H9 (cell line): ENCODE results near the gene UTF1. TPM values are rescaled to one million over a fixed set of nuclear protein-coding genes. Genes with fewer than 3 reads are reported as not detected.
A peak's percentile ranks its signal among the peaks of the same experiment; 100 is the strongest.

ENCODE experiments used
- DNase-seq: peaks from one replicate; pipeline ENCODE4 v3.0.0-alpha.2; 2017
- H2AFZ ChIP-seq: one replicate; pipeline ENCODE4 v1.6.1; 2013; ENCODE audit warnings: mild to moderate bottlenecking, low read length, control low read depth, moderate library complexity
- H2AK5ac ChIP-seq: 2 replicates; pipeline ENCODE4 v1.6.1; 2013; ENCODE audit warnings: low read length, control low read depth, mixed read lengths; ENCODE audit not compliant: insufficient read length
- H2BK120ac ChIP-seq: one replicate; pipeline ENCODE4 v1.6.1; 2013; ENCODE audit warnings: low read depth, mild to moderate bottlenecking, low read length, control low read depth, inconsistent platforms; ENCODE audit not compliant: poor library complexity, severe bottlenecking
- H2BK12ac ChIP-seq: 2 replicates; pipeline ENCODE4 v1.6.1; 2013; ENCODE audit warnings: low read length, control low read depth, mixed read lengths, low read depth; ENCODE audit not compliant: insufficient read length
- H2BK15ac ChIP-seq: 2 replicates; pipeline ENCODE4 v1.6.1; 2013; ENCODE audit warnings: low read depth, low read length, control low read depth
- H2BK20ac ChIP-seq: one replicate; pipeline ENCODE4 v1.6.1; 2013; ENCODE audit warnings: low read depth, mild to moderate bottlenecking, low read length, control low read depth, inconsistent platforms; ENCODE audit not compliant: poor library complexity, severe bottlenecking
- H2BK5ac ChIP-seq: 2 replicates; pipeline ENCODE4 v1.6.1; 2013; ENCODE audit warnings: low read length, control low read depth, mixed read lengths; ENCODE audit not compliant: insufficient read length
- H3K14ac ChIP-seq: 2 replicates; pipeline ENCODE4 v1.6.1; 2013; ENCODE audit warnings: low read length, control low read depth; ENCODE audit not compliant: insufficient read depth
- H3K18ac ChIP-seq: 2 replicates; pipeline ENCODE4 v1.6.1; 2013; ENCODE audit warnings: low read depth, mild to moderate bottlenecking, mixed read lengths, low read length, control low read depth; ENCODE audit not compliant: insufficient read length
- H3K23ac ChIP-seq: 2 replicates; pipeline ENCODE4 v1.6.1; 2013; ENCODE audit warnings: low read length, control low read depth, mixed read lengths, low read depth; ENCODE audit not compliant: insufficient read length
- H3K23me2 ChIP-seq: 2 replicates; pipeline ENCODE4 v1.6.1; 2013; ENCODE audit warnings: low read depth, mild to moderate bottlenecking, mixed read lengths, low read length, control low read depth; ENCODE audit not compliant: insufficient read length, poor library complexity, severe bottlenecking
- H3K27ac ChIP-seq: 2 replicates; pipeline ENCODE4 v1.5.1; 2013; ENCODE audit warnings: low read length, control low read depth, mixed read lengths, low read depth; ENCODE audit not compliant: insufficient read length
- H3K27me3 ChIP-seq: 2 replicates; pipeline ENCODE4 v1.6.1; 2013; ENCODE audit warnings: low read length, control low read depth, inconsistent platforms; ENCODE audit not compliant: insufficient read depth
- H3K4ac ChIP-seq: 2 replicates; pipeline ENCODE4 v1.6.1; 2013; ENCODE audit warnings: low read depth, mild to moderate bottlenecking, control low read depth, inconsistent platforms, low read length, moderate library complexity
- H3K4me1 ChIP-seq: 2 replicates; pipeline ENCODE4 v1.6.1; 2013; ENCODE audit warnings: low read length, control low read depth, inconsistent platforms; ENCODE audit not compliant: insufficient read depth
- H3K4me2 ChIP-seq: 2 replicates; pipeline ENCODE4 v1.6.1; 2013; ENCODE audit warnings: low read length, control low read depth, mixed read lengths; ENCODE audit not compliant: insufficient read length, insufficient read depth
- H3K56ac ChIP-seq: 2 replicates; pipeline ENCODE4 v1.6.1; 2013; ENCODE audit warnings: low read depth, mild to moderate bottlenecking, mixed read lengths, low read length, control low read depth; ENCODE audit not compliant: insufficient read length
- H3K79me1 ChIP-seq: 2 replicates; pipeline ENCODE4 v1.6.1; 2013; ENCODE audit warnings: low read depth, mild to moderate bottlenecking, moderate library complexity, low read length, control low read depth, inconsistent platforms; ENCODE audit not compliant: insufficient read depth, poor library complexity, severe bottlenecking
- H3K79me2 ChIP-seq: 2 replicates; pipeline ENCODE4 v1.6.1; 2013; ENCODE audit warnings: low read length, control low read depth, inconsistent platforms; ENCODE audit not compliant: insufficient read depth
- H3K9ac ChIP-seq: 2 replicates; pipeline ENCODE4 v1.6.1; 2013; ENCODE audit warnings: low read length, control low read depth, mixed read lengths; ENCODE audit not compliant: insufficient read length; ENCODE audit errors: extremely low read depth
- H3K9me3 ChIP-seq: one replicate; pipeline ENCODE4 v1.6.1; 2013; ENCODE audit warnings: low read depth, low read length, inconsistent platforms; ENCODE audit not compliant: control insufficient read depth
- H3T11ph ChIP-seq: one replicate; pipeline ENCODE4 v1.6.1; 2013; ENCODE audit warnings: mild to moderate bottlenecking, low read length, control low read depth, inconsistent platforms
- H4K20me1 ChIP-seq: one replicate; pipeline ENCODE4 v1.6.1; 2013; ENCODE audit not compliant: control insufficient read depth, insufficient read length, insufficient read depth
- H4K5ac ChIP-seq: 2 replicates; pipeline ENCODE4 v1.6.1; 2013; ENCODE audit warnings: low read depth, mild to moderate bottlenecking, mixed read lengths, low read length, control low read depth; ENCODE audit not compliant: insufficient read length
- H4K8ac ChIP-seq: replicated peaks from 2 replicates; pipeline ENCODE4 v1.6.1; 2013; ENCODE audit warnings: low read length, control low read depth, mixed read lengths, low read depth; ENCODE audit not compliant: insufficient read length
- H4K91ac ChIP-seq: 2 replicates; pipeline ENCODE4 v1.6.1; 2013; ENCODE audit warnings: low read depth, mild to moderate bottlenecking, moderate library complexity, mixed read lengths, low read length, control low read depth; ENCODE audit not compliant: insufficient read length
- H3K27ac Mint-ChIP-seq, 3 experiments: 2 replicates in 2 of 3; 3 replicates in 1 of 3; pipeline ENCODE4 v1.8.0; 2020 to 2021; ENCODE audit warnings: mixed read lengths in 3 of 3, mild to moderate bottlenecking in 1 of 3, moderate library complexity in 1 of 3
- H3K27me3 Mint-ChIP-seq: 2 replicates; pipeline ENCODE4 v1.8.0; 2021; ENCODE audit warnings: low read depth, mild to moderate bottlenecking, moderate library complexity, mixed read lengths
- H3K36me3 Mint-ChIP-seq, 3 experiments: 2 replicates in 2 of 3; 3 replicates in 1 of 3; pipeline ENCODE4 v1.8.0; 2020 to 2021; ENCODE audit warnings: low read depth in 3 of 3, mixed read lengths in 3 of 3; ENCODE audit not compliant: insufficient read depth in 1 of 3
- H3K4me1 Mint-ChIP-seq, 2 experiments: 2 replicates each; pipeline ENCODE4 v1.8.0; 2020; ENCODE audit warnings: mixed read lengths in 2 of 2
- H3K4me3 Mint-ChIP-seq, 2 experiments: 2 replicates in 1 of 2; 3 replicates in 1 of 2; pipeline ENCODE4 v1.8.0; 2020 to 2021; ENCODE audit warnings: mild to moderate bottlenecking in 2 of 2, mixed read lengths in 2 of 2, moderate library complexity in 1 of 2
- H3K9me3 Mint-ChIP-seq, 2 experiments: 2 replicates in 1 of 2; 3 replicates in 1 of 2; pipeline ENCODE4 v1.8.0; 2020; ENCODE audit warnings: mild to moderate bottlenecking in 2 of 2, mixed read lengths in 2 of 2, moderate library complexity in 1 of 2
- CTCF ChIP-seq: fragments of 200-600 bp; sonication (generic); conservative IDR thresholded peaks from 3 replicates; pipeline ENCODE4 v1.8.0; 2021; ENCODE audit warnings: antibody characterized with exemption, mild to moderate bottlenecking
- whole genome bisulfite sequencing: extraction: QIAGEN DNeasy Blood & Tissue Kit; methylation state at CpG from one replicate; pipeline ENCODE4 v1.1.7; 2013; ENCODE audit warnings: missing lambda C conversion rate, low lambda C conversion rate, mixed read lengths; ENCODE audit not compliant: insufficient read length; ENCODE audit errors: extremely low coverage; 5-methylcytosine and 5-hydroxymethylcytosine counted together
- total RNA-seq: library from RNA; stranded (reverse); gene quantifications from 2 replicates; pipeline ENCODE4 v1.2.1, GENCODE V29; 2021

The UTF1 gene
- total RNA-seq, 1 experiment from 2014 or later, result 31.5 TPM

DNA sequence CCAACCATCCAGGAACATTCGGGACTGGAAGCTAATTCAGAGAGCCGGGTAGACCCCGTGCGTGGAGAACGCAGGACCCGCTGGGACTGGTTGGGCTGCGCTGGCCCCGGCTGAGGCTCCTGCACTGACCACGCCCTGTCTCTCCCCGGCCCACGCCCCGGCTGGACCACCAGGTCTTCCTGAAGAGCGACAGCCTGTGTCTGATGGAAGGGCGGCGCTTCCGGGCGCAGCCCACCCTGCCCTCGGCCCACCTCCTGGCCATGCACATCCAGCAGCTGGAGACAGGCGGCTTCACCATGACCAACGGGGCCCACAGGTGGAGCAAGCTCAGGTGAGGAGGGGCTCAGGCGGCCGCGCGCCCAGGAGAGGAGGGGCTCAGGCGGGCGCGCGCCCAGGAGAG is 10.2 kb upstream of the UTF1 start:
- Histone ChIP-seq H4K91ac (no peak overlapping the region), H3K4ac (no peak overlapping the region), H2BK12ac (no peak overlapping the region), H2BK20ac (no peak overlapping the region), H3K4me2 (peak overlapping the region; percentile 28), H2BK5ac (no peak overlapping the region), H4K8ac (no peak overlapping the region), H4K5ac (no peak overlapping the region), H3K9ac (no peak overlapping the region), H3K9me3 (no peaks in the 10 kb centered on the region), H2AFZ (no peak overlapping the region), H3T11ph (no peak overlapping the region), H3K23me2 (no peaks in the 10 kb centered on the region), H2BK15ac (no peak overlapping the region), H3K27ac (no peak overlapping the region), H3K79me1 (no peaks in the 10 kb centered on the region), H3K56ac (no peak overlapping the region), H3K79me2 (no peaks in the 10 kb centered on the region), H3K27me3 (no peaks in the 10 kb centered on the region), H3K18ac (no peak overlapping the region), H3K23ac (no peak overlapping the region), H4K20me1 (no peaks in the 10 kb centered on the region), H2AK5ac (no peak overlapping the region), H3K14ac (no peak overlapping the region), H3K4me1 (no peaks in the 10 kb centered on the region), H2BK120ac (no peak overlapping the region)
- peak; percentile 93 for DNase-seq
- Mint-ChIP-seq H3K4me1 (peaks cover 12 to 22% of the 10 kb centered on the region in 2 experiments), H3K27me3 (peaks cover 5% of the 10 kb centered on the region), H3K4me3 (peak overlapping the region; percentile 29 to 34; a peak in 3 of 5 replicates), H3K9me3 (peaks cover 4 to 5% of the 10 kb centered on the region in 2 experiments; a peak in 2 of 5 replicates), H3K27ac (no peak overlapping the region), H3K36me3 (peaks cover 2 to 21% (median 8%) of the 10 kb centered on the region in 3 experiments; a peak in 5 of 7 replicates)
- WGBS, result no CpG with 5 or more reads among the region's 28 CpGs
- no peak for TF ChIP-seq CTCF
